ENCODE measurements around the gene IRF2BP2. TPM values are rescaled to one million over a fixed set of nuclear protein-coding genes. Genes with fewer than 3 reads are reported as not detected.

IRF2BP2 gene
- total RNA-seq, 1 donor = 79.4 TPM

GRCh38 chr1:234614081-234614489 is 4.1 kb upstream of the IRF2BP2 start:
- no peak for TF ChIP-seq CTCF (IDR thresholded peaks at IDR 0.05; ENCODE audit: insufficient read depth, low read length)
- peak; percentile 83 for DNase-seq (ENCODE audit: low read depth)
- no peak overlapping the region for H3K4me3 ChIP-seq (ENCODE audit: low read depth, low read length)

GRCh38 chr1:234613128-234613875 is 3.3 kb upstream of the IRF2BP2 start:
- H3K4me3 ChIP-seq (ENCODE audit: low read depth, low read length) = peak overlapping the region; percentile 50

GRCh38 chr1:234612352-234613127 is 2.6 kb upstream of the IRF2BP2 start:
- no peak for TF ChIP-seq CTCF (IDR thresholded peaks at IDR 0.05; ENCODE audit: insufficient read depth, low read length)
- DNase-seq (ENCODE audit: low read depth) = peak; percentile 100
- H3K4me3 ChIP-seq (ENCODE audit: low read depth, low read length) = peak overlapping the region; percentile 50

More at GRCh38 chr1:234613128-234613875, 3.3 kb upstream of the IRF2BP2 start:
- peak; percentile 96 for DNase-seq (ENCODE audit: low read depth)
- no peak for TF ChIP-seq CTCF (IDR thresholded peaks at IDR 0.05; ENCODE audit: insufficient read depth, low read length)

GRCh38 chr1:234611847-234612351 is 1.9 kb upstream of the IRF2BP2 start:
- TF ChIP-seq CTCF (IDR thresholded peaks at IDR 0.05; ENCODE audit: insufficient read depth, low read length) = no peak
- no peak for DNase-seq (ENCODE audit: low read depth)
- H3K4me3 ChIP-seq (ENCODE audit: low read depth, low read length) = no peak overlapping the region

GRCh38 chr1:234611225-234611846 is 1.4 kb upstream of the IRF2BP2 start:
- peak; percentile 95 for DNase-seq (ENCODE audit: low read depth)

More at GRCh38 chr1:234611225-234611846, 1.4 kb upstream of the IRF2BP2 start:
- no peak for TF ChIP-seq CTCF (IDR thresholded peaks at IDR 0.05; ENCODE audit: insufficient read depth, low read length)
- H3K4me3 ChIP-seq (ENCODE audit: low read depth, low read length) = peak overlapping the region; percentile 49
